H1 (cell line): ENCODE measurements around the gene STAT4. TPM values are rescaled to one million over a fixed set of nuclear protein-coding genes. Genes with fewer than 3 reads are reported as not detected.

Experiments used
- CTCF ChIA-PET: fragments of 300-600 bp; sonication (Branson Sonifier 250); formaldehyde crosslinking; loops from one replicate; lab custom pipeline; 2021; ENCODE audit not compliant: partially characterized antibody; lab: Charles Lee
- POLR2A ChIA-PET: fragments of 300-600 bp; sonication (Branson Sonifier 250); formaldehyde crosslinking; loops from one replicate; lab custom pipeline; 2021; ENCODE audit warnings: inconsistent platforms; ENCODE audit not compliant: partially characterized antibody; lab: Charles Lee
- DNase-seq, 2 experiments: peaks; one replicate each; pipeline versions ENCODE4 v3.0.0 to v3.0.0-alpha.2; 2010 to 2022; ENCODE audit warnings: low spot score in 2 of 2, low read depth in 1 of 2, mixed read lengths in 1 of 2
- FAIRE-seq: peaks from 2 replicates; lab custom pipeline; 2011; peaks lifted over from hg19 to GRCh38; lab: Jason Lieb, UNC
- H2AFZ ChIP-seq: 2 replicates; pipeline ENCODE4 v1.8.1; 2012; ENCODE audit warnings: low read length, inconsistent platforms
- H2AK5ac ChIP-seq: 2 replicates; pipeline ENCODE4 v1.6.1; 2013; ENCODE audit warnings: low read depth, low read length
- H2BK120ac ChIP-seq: replicated peaks from 2 replicates; pipeline ENCODE3; 2013; ENCODE audit warnings: low read depth, low read length, inconsistent platforms
- H2BK12ac ChIP-seq: 2 replicates; pipeline ENCODE4 v1.6.1; 2013; ENCODE audit warnings: low read depth, low read length
- H2BK15ac ChIP-seq: 2 replicates; pipeline ENCODE4 v1.6.1; 2013; ENCODE audit warnings: low read length
- H2BK20ac ChIP-seq: 2 replicates; pipeline ENCODE4 v1.6.1; 2013; ENCODE audit warnings: low read length
- H2BK5ac ChIP-seq: 2 replicates; pipeline ENCODE4 v1.6.1; 2013; ENCODE audit warnings: low read depth, low read length
- H3K14ac ChIP-seq: 2 replicates; pipeline ENCODE4 v1.6.1; 2013; ENCODE audit warnings: inconsistent platforms; ENCODE audit not compliant: insufficient read length
- H3K18ac ChIP-seq: 2 replicates; pipeline ENCODE4 v1.6.1; 2013; ENCODE audit warnings: low read length; ENCODE audit errors: extremely low read depth
- H3K23ac ChIP-seq: 2 replicates; pipeline ENCODE4 v1.6.1; 2013; ENCODE audit warnings: inconsistent platforms; ENCODE audit not compliant: insufficient read length
- H3K23me2 ChIP-seq: 2 replicates; pipeline ENCODE4 v1.6.1; 2013; ENCODE audit warnings: low read depth, low read length
- H3K27ac ChIP-seq: 2 replicates; pipeline ENCODE4 v1.6.1; 2011; ENCODE audit warnings: low read depth, low read length, inconsistent platforms
- H3K27me3 ChIP-seq, 4 experiments: replicated peaks in 1 of 4; 1 replicate in 1 of 4; 2 replicates in 3 of 4; pipeline versions ENCODE4 v1.6.1 to v1.8.1; 2011 to 2013; ENCODE audit warnings: low read length in 3 of 4, mild to moderate bottlenecking in 3 of 4, inconsistent platforms in 2 of 4, mixed read lengths in 2 of 4, moderate library complexity in 1 of 4; ENCODE audit not compliant: control insufficient read depth in 3 of 4, insufficient read depth in 3 of 4; ENCODE audit errors: extremely low read depth in 1 of 4
- H3K36me3 ChIP-seq, 4 experiments: 2 replicates each; pipeline versions ENCODE4 v1.6.1 to v1.8.1; 2011 to 2013; ENCODE audit warnings: mild to moderate bottlenecking in 4 of 4, low read length in 3 of 4, moderate library complexity in 2 of 4, control low read depth in 1 of 4, inconsistent platforms in 1 of 4; ENCODE audit not compliant: insufficient read depth in 4 of 4, control insufficient read depth in 2 of 4
- H3K4ac ChIP-seq: replicated peaks from 2 replicates; pipeline ENCODE3; 2013; ENCODE audit warnings: low read length, low read depth, mixed read lengths, inconsistent platforms; ENCODE audit not compliant: insufficient read length
- H3K4me1 ChIP-seq, 4 experiments: replicated peaks in 1 of 4; 1 replicate in 1 of 4; 2 replicates in 3 of 4; pipeline versions ENCODE4 v1.6.1 to v1.8.1; 2011 to 2013; ENCODE audit warnings: low read length in 3 of 4, inconsistent platforms in 2 of 4, mixed read lengths in 1 of 4; ENCODE audit not compliant: insufficient read depth in 4 of 4, control insufficient read depth in 3 of 4
- H3K4me2 ChIP-seq, 2 experiments: 2 replicates each; pipeline versions ENCODE4 v1.6.1 to v1.8.1; 2011 to 2013; ENCODE audit warnings: low read depth in 2 of 2, low read length in 2 of 2, control low read depth in 1 of 2, inconsistent platforms in 1 of 2, mild to moderate bottlenecking in 1 of 2; ENCODE audit not compliant: insufficient read depth in 1 of 2
- H3K4me3 ChIP-seq, 4 experiments: fragments of 200-600, 300-600 bp in 1 of 4; sonication (generic), shearing (Covaris generic), sonication (Bioruptor Twin) in 1 of 4; 2 replicates each; pipeline versions ENCODE4 v1.5.1 to v1.8.1; 2011 to 2016; ENCODE audit warnings: low read length in 4 of 4, low read depth in 3 of 4, control low read depth in 2 of 4, inconsistent platforms in 2 of 4, mild to moderate bottlenecking in 2 of 4, mixed read lengths in 1 of 4, moderate library complexity in 1 of 4; ENCODE audit not compliant: insufficient read depth in 2 of 4; ENCODE audit errors: extremely low read depth in 1 of 4
- H3K56ac ChIP-seq: replicated peaks from 2 replicates; pipeline ENCODE3; 2013; ENCODE audit warnings: low read depth, mild to moderate bottlenecking, mixed read lengths, low read length, inconsistent platforms; ENCODE audit not compliant: insufficient read length
- H3K79me1 ChIP-seq: 2 replicates; pipeline ENCODE4 v1.6.1; 2013; ENCODE audit warnings: low read depth, low read length, control low read depth
- H3K79me2 ChIP-seq, 2 experiments: 2 replicates each; pipeline versions ENCODE4 v1.6.1 to v1.8.1; 2012 to 2013; ENCODE audit warnings: low read length in 2 of 2, mild to moderate bottlenecking in 2 of 2, inconsistent platforms in 1 of 2; ENCODE audit not compliant: insufficient read depth in 2 of 2, control insufficient read depth in 1 of 2
- H3K9ac ChIP-seq, 4 experiments: replicated peaks in 1 of 4; 1 replicate in 1 of 4; 2 replicates in 3 of 4; pipeline versions ENCODE4 v1.6.1 to v1.8.1; 2011 to 2013; ENCODE audit warnings: low read depth in 3 of 4, low read length in 3 of 4, control low read depth in 2 of 4, mild to moderate bottlenecking in 2 of 4, moderate library complexity in 2 of 4, inconsistent platforms in 1 of 4; ENCODE audit errors: extremely low read depth in 1 of 4
- H3K9me3 ChIP-seq, 2 experiments: 2 replicates each; pipeline versions ENCODE4 v1.6.1 to v1.8.1; 2012 to 2013; ENCODE audit warnings: mild to moderate bottlenecking in 2 of 2, moderate library complexity in 2 of 2, control low read depth in 1 of 2, inconsistent platforms in 1 of 2, low read depth in 1 of 2, low read length in 1 of 2, mixed read lengths in 1 of 2; ENCODE audit not compliant: insufficient read depth in 2 of 2
- H4K20me1 ChIP-seq, 2 experiments: replicated peaks in 1 of 2; 2 replicates each; pipeline versions ENCODE3 to v1.8.1; 2011 to 2013; ENCODE audit warnings: inconsistent platforms in 2 of 2, low read length in 2 of 2, mild to moderate bottlenecking in 1 of 2; ENCODE audit not compliant: insufficient read depth in 2 of 2, control insufficient read depth in 1 of 2
- H4K5ac ChIP-seq: 2 replicates; pipeline ENCODE4 v1.6.1; 2013; ENCODE audit warnings: low read length, low read depth, mixed read lengths, inconsistent platforms; ENCODE audit not compliant: insufficient read length
- H4K8ac ChIP-seq: 2 replicates; pipeline ENCODE4 v1.8.0; 2013; ENCODE audit warnings: mild to moderate bottlenecking, moderate library complexity, low read length, inconsistent platforms; ENCODE audit not compliant: insufficient read depth; ENCODE audit errors: extremely low read depth
- H4K91ac ChIP-seq: replicated peaks from 2 replicates; pipeline ENCODE3; 2013; ENCODE audit warnings: low read length, mixed read lengths, inconsistent platforms; ENCODE audit not compliant: insufficient read length
- BCL11A ChIP-seq, 2 experiments: IDR thresholded peaks; one replicate each; pipeline ENCODE4 v1.6.1; 2011; ENCODE audit warnings: low read depth in 2 of 2, low read length in 2 of 2, mild to moderate bottlenecking in 2 of 2
- BRCA1 ChIP-seq: IDR thresholded peaks from 2 replicates; pipeline ENCODE4 v1.6.1; 2012; ENCODE audit warnings: low read depth, low read length, improper control_type of control experiment
- SAP30 ChIP-seq: fragments of 300-600 bp; sonication (generic); IDR thresholded peaks from 2 replicates; pipeline ENCODE4 v1.7.1; 2012; ENCODE audit warnings: low read length, moderate library complexity, mild to moderate bottlenecking, inconsistent platforms; ENCODE audit not compliant: insufficient read depth, insufficient replicate concordance
- SIN3A ChIP-seq, 2 experiments: IDR thresholded peaks in 1 of 2; conservative IDR thresholded peaks in 1 of 2; 2 replicates each; pipeline ENCODE4 v1.6.1; 2011 to 2012; ENCODE audit warnings: low read length in 2 of 2, improper control_type of control experiment in 1 of 2, low read depth in 1 of 2, mild to moderate bottlenecking in 1 of 2
- SIX5 ChIP-seq: IDR thresholded peaks from 2 replicates; pipeline ENCODE4 v1.6.1; 2011; ENCODE audit warnings: mild to moderate bottlenecking, low read depth, low read length
- SP4 ChIP-seq: IDR thresholded peaks from 2 replicates; pipeline ENCODE4 v1.6.1; 2012; ENCODE audit warnings: low read length, inconsistent platforms
- SRF ChIP-seq: IDR thresholded peaks from 2 replicates; pipeline ENCODE4 v1.6.1; 2011; ENCODE audit warnings: mild to moderate bottlenecking, low read depth, low read length, moderate library complexity
- ZNF274 ChIP-seq: IDR thresholded peaks from 2 replicates; pipeline ENCODE4 v1.7.0; 2012; ENCODE audit warnings: low read length, borderline replicate concordance; ENCODE audit errors: extremely low read depth
- WGBS, 2 experiments: shearing (Covaris generic) in 1 of 2; methylation state at CpG; one replicate each; pipeline versions ENCODE4 v1.1.6 to v1.1.7; 2013 to 2015; ENCODE audit warnings: low lambda C conversion rate in 2 of 2, mixed read lengths in 2 of 2, inconsistent platforms in 1 of 2, low coverage in 1 of 2, missing lambda C conversion rate in 1 of 2; ENCODE audit not compliant: insufficient replicate concordance in 2 of 2, insufficient coverage in 1 of 2, insufficient read length in 1 of 2; ENCODE audit errors: extremely low coverage in 1 of 2, missing lambda C conversion rate in 1 of 2; 5-methylcytosine and 5-hydroxymethylcytosine counted together
- polyA plus RNA-seq, 7 experiments: library from polyadenylated mRNA; depleted of rRNA in 3 of 7; stranded (reverse) in 5 of 7; unstranded in 2 of 7; fragments of >200 nt in 5 of 7; fragments of 200-250 nt in 2 of 7; gene quantifications; 1 replicate in 5 of 7; 2 replicates in 1 of 7; 4 replicates in 1 of 7; pipeline versions ENCODE4 v1.2.1 to v1.2.3, GENCODE V29; 2011 to 2013; ENCODE audit warnings: missing spikeins in 2 of 7, mixed read lengths in 2 of 7
- total RNA-seq: library from RNA; stranded (reverse); fragmentation: NEBNext Ultra II Directional; extraction: Animal tissue kit (Norgen Biotek cat#: 25700); gene quantifications from 2 replicates; pipeline ENCODE4 v1.2.1, GENCODE V29; 2021

STAT4 gene
- total and polyA plus RNA-seq, 2 of the 8 experiments (the other 6 are each of a cell fraction or from before 2014, with no cell fraction given), result 0.36 to 0.63 TPM

DNA sequence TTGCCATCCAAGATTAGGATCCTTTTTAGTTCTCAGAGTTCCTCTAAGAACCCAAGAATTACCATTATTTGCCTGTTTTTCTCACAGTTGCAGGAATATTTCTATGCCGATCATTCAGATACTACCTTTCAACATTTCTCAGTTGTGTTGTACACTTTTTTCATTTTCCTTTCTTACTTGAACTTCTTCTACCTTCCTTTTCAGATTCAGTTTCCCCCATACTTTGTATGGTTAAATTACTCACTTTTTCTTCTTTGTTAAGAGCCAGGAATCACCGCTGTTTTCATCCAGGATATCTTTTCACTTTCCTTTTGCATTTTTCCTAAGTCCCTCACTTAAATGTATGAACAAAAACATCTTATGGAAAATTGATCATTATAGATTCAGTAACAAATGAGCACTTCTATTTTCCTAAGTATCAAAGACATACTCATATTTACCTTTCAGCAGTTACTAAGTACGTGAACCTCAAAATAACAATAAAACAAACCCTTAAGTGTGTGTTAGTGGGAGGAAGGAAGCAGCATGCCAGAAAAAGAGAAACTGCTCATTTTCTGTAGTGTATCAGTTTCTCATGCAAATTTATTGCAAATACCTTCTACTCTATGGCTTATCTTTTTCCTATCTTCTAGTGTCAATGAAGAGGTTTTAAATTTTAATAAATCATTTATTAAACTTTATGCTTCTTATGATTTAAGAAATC lies 72.5 kb downstream of the STAT4 start:
- no peaks in the 10 kb centered on the region for H3K79me1 ChIP-seq
- H2AFZ ChIP-seq, result 0 out of 2 replicates have a peak overlapping the region, but pooled peaks have one; percentile 6
- no peak overlapping the region for H3K9ac ChIP-seq
- H3K79me2 ChIP-seq, result no peaks in the 10 kb centered on the region
- H2AK5ac ChIP-seq, result no peak overlapping the region
- H3K4ac ChIP-seq, result no peak overlapping the region
- H3K27me3 ChIP-seq, result no peaks in the 10 kb centered on the region
- no peak overlapping the region for H3K18ac ChIP-seq
- H2BK120ac ChIP-seq, result no peak overlapping the region
- no peak overlapping the region for H3K14ac ChIP-seq
- H3K36me3 ChIP-seq, result no peaks in the 10 kb centered on the region
- no peak overlapping the region for H3K56ac ChIP-seq
- H3K23ac ChIP-seq, result no peak overlapping the region
- FAIRE-seq, result no peak
- no peak overlapping the region for H2BK5ac ChIP-seq
- no peak overlapping the region for H2BK15ac ChIP-seq
- H4K20me1 ChIP-seq, result no peaks in the 10 kb centered on the region
- H3K4me1 ChIP-seq, result no peaks in the 10 kb centered on the region
- DNase-seq, result no peak
- no peak overlapping the region for H3K4me3 ChIP-seq
- H2BK12ac ChIP-seq, result no peak overlapping the region
- no peak overlapping the region for H4K5ac ChIP-seq
- no peaks in the 10 kb centered on the region for H3K23me2 ChIP-seq
- 72% methylated on average over 3 of the region's 3 CpGs; no CpG with 5 or more reads in 1 of the 2 experiments for WGBS, 2 experiments
- H4K8ac ChIP-seq, result no peak overlapping the region
- CTCF ChIA-PET, result interaction anchor here (1.1 kb wide), 1 partner anchor 77 kb away, joined by 3 read pairs; no protein-coding TSS in a partner anchor
- H3K4me2 ChIP-seq, result 0 out of 4 replicates have a peak overlapping the region, but pooled peaks of 1 of the 2 experiments have one; percentile 6
- no peak overlapping the region for H4K91ac ChIP-seq
- H3K27ac ChIP-seq, result no peak overlapping the region
- no peak overlapping the region for H2BK20ac ChIP-seq
- H3K9me3 ChIP-seq, result no peaks in the 10 kb centered on the region
- POLR2A ChIA-PET, result no interaction called here
- no peak for TF ChIP-seq BRCA1
- no peak for TF ChIP-seq SIX5
- TF ChIP-seq BCL11A (IDR thresholded peaks at IDR 0.05; ENCODE audit: low read depth in 2 of 2, low read length in 2 of 2), result no peak
- no peak for TF ChIP-seq SIN3A (conservative IDR thresholded peaks at IDR 0.05 in 1 of 2, IDR thresholded peaks at IDR 0.05 in 1 of 2; ENCODE audit: low read depth in 1 of 2, low read length in 2 of 2)
- TF ChIP-seq SP4, result no peak
- no peak for TF ChIP-seq ZNF274
- no peak for TF ChIP-seq SRF
- TF ChIP-seq SAP30, result no peak
